ENCODE data around the gene GLI3.

DNA sequence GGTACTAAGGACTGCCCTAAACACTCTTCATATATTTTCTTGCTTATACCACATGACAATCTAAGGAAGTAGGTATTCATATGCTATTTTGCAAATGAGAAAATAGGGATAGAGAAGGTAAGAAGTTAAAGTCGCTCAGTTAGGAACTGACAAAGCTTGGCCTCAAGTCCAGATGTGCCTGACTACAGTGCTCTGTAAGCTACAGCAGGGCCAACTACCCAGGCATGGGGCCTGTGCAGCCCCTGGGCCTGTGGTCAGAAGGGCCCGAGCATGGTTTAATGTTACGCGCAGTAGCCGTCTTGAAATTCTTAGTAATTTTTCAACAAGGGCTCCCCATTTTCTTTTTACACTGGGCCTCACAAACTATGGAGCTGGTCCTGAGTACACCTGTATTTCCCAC, 146.2 kb downstream of the GLI3 start:
- TF ChIP-seq, protein P1, sequence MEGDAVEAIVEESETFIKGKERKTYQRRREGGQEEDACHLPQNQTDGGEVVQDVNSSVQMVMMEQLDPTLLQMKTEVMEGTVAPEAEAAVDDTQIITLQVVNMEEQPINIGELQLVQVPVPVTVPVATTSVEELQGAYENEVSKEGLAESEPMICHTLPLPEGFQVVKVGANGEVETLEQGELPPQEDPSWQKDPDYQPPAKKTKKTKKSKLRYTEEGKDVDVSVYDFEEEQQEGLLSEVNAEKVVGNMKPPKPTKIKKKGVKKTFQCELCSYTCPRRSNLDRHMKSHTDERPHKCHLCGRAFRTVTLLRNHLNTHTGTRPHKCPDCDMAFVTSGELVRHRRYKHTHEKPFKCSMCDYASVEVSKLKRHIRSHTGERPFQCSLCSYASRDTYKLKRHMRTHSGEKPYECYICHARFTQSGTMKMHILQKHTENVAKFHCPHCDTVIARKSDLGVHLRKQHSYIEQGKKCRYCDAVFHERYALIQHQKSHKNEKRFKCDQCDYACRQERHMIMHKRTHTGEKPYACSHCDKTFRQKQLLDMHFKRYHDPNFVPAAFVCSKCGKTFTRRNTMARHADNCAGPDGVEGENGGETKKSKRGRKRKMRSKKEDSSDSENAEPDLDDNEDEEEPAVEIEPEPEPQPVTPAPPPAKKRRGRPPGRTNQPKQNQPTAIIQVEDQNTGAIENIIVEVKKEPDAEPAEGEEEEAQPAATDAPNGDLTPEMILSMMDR (IDR thresholded peaks at IDR 0.05), result no peak
- no peak for TF ChIP-seq POLR2A (IDR thresholded peaks at IDR 0.05)
